GM19238 (cell line): ENCODE results near the gene MBD3L1.

Experiments used
- DNase-seq: peaks from one replicate; pipeline ENCODE4 v3.0.0; 2011; ENCODE audit warnings: low spot score; ENCODE audit not compliant: insufficient read length

The MBD3L1 gene

GRCh38 chr19:8880868-8881488 lies 48.8 kb downstream of the MBD3L1 start:
- DNase-seq = no peak

GRCh38 chr19:8881512-8881911 lies 49.3 kb downstream of the MBD3L1 start:
- no peak for DNase-seq

- DNase-seq = no peak
Observed at GRCh38 chr19:8884416-8884815, 52.2 kb downstream of the MBD3L1 start.

GRCh38 chr19:8887364-8887763 lies 55.2 kb downstream of the MBD3L1 start:
- no peak for DNase-seq

GRCh38 chr19:8890260-8890659 lies 58.1 kb downstream of the MBD3L1 start:
- no peak for DNase-seq
